H9 (cell line): Measurements from ENCODE around the gene IPO11. TPM values are rescaled to one million over a fixed set of nuclear protein-coding genes. Genes with fewer than 3 reads are reported as not detected.
A peak's percentile ranks its signal among the peaks of the same experiment; 100 is the strongest.

ENCODE experiments used
- DNase-seq: peaks from one replicate; pipeline ENCODE4 v3.0.0-alpha.2; 2017
- H2AFZ ChIP-seq: one replicate; pipeline ENCODE4 v1.6.1; 2013; ENCODE audit warnings: mild to moderate bottlenecking, low read length, control low read depth, moderate library complexity
- H2AK5ac ChIP-seq: 2 replicates; pipeline ENCODE4 v1.6.1; 2013; ENCODE audit warnings: low read length, control low read depth, mixed read lengths; ENCODE audit not compliant: insufficient read length
- H2BK120ac ChIP-seq: one replicate; pipeline ENCODE4 v1.6.1; 2013; ENCODE audit warnings: low read depth, mild to moderate bottlenecking, low read length, control low read depth, inconsistent platforms; ENCODE audit not compliant: poor library complexity, severe bottlenecking
- H2BK12ac ChIP-seq: 2 replicates; pipeline ENCODE4 v1.6.1; 2013; ENCODE audit warnings: low read length, control low read depth, mixed read lengths, low read depth; ENCODE audit not compliant: insufficient read length
- H2BK15ac ChIP-seq: 2 replicates; pipeline ENCODE4 v1.6.1; 2013; ENCODE audit warnings: low read depth, low read length, control low read depth
- H2BK20ac ChIP-seq: one replicate; pipeline ENCODE4 v1.6.1; 2013; ENCODE audit warnings: low read depth, mild to moderate bottlenecking, low read length, control low read depth, inconsistent platforms; ENCODE audit not compliant: poor library complexity, severe bottlenecking
- H2BK5ac ChIP-seq: 2 replicates; pipeline ENCODE4 v1.6.1; 2013; ENCODE audit warnings: low read length, control low read depth, mixed read lengths; ENCODE audit not compliant: insufficient read length
- H3K14ac ChIP-seq: 2 replicates; pipeline ENCODE4 v1.6.1; 2013; ENCODE audit warnings: low read length, control low read depth; ENCODE audit not compliant: insufficient read depth
- H3K18ac ChIP-seq: 2 replicates; pipeline ENCODE4 v1.6.1; 2013; ENCODE audit warnings: low read depth, mild to moderate bottlenecking, mixed read lengths, low read length, control low read depth; ENCODE audit not compliant: insufficient read length
- H3K23ac ChIP-seq: 2 replicates; pipeline ENCODE4 v1.6.1; 2013; ENCODE audit warnings: low read length, control low read depth, mixed read lengths, low read depth; ENCODE audit not compliant: insufficient read length
- H3K23me2 ChIP-seq: 2 replicates; pipeline ENCODE4 v1.6.1; 2013; ENCODE audit warnings: low read depth, mild to moderate bottlenecking, mixed read lengths, low read length, control low read depth; ENCODE audit not compliant: insufficient read length, poor library complexity, severe bottlenecking
- H3K27ac ChIP-seq: 2 replicates; pipeline ENCODE4 v1.5.1; 2013; ENCODE audit warnings: low read length, control low read depth, mixed read lengths, low read depth; ENCODE audit not compliant: insufficient read length
- H3K27me3 ChIP-seq: 2 replicates; pipeline ENCODE4 v1.6.1; 2013; ENCODE audit warnings: low read length, control low read depth, inconsistent platforms; ENCODE audit not compliant: insufficient read depth
- H3K4ac ChIP-seq: 2 replicates; pipeline ENCODE4 v1.6.1; 2013; ENCODE audit warnings: low read depth, mild to moderate bottlenecking, control low read depth, inconsistent platforms, low read length, moderate library complexity
- H3K4me1 ChIP-seq: 2 replicates; pipeline ENCODE4 v1.6.1; 2013; ENCODE audit warnings: low read length, control low read depth, inconsistent platforms; ENCODE audit not compliant: insufficient read depth
- H3K4me2 ChIP-seq: 2 replicates; pipeline ENCODE4 v1.6.1; 2013; ENCODE audit warnings: low read length, control low read depth, mixed read lengths; ENCODE audit not compliant: insufficient read length, insufficient read depth
- H3K56ac ChIP-seq: 2 replicates; pipeline ENCODE4 v1.6.1; 2013; ENCODE audit warnings: low read depth, mild to moderate bottlenecking, mixed read lengths, low read length, control low read depth; ENCODE audit not compliant: insufficient read length
- H3K79me1 ChIP-seq: 2 replicates; pipeline ENCODE4 v1.6.1; 2013; ENCODE audit warnings: low read depth, mild to moderate bottlenecking, moderate library complexity, low read length, control low read depth, inconsistent platforms; ENCODE audit not compliant: insufficient read depth, poor library complexity, severe bottlenecking
- H3K79me2 ChIP-seq: 2 replicates; pipeline ENCODE4 v1.6.1; 2013; ENCODE audit warnings: low read length, control low read depth, inconsistent platforms; ENCODE audit not compliant: insufficient read depth
- H3K9ac ChIP-seq: 2 replicates; pipeline ENCODE4 v1.6.1; 2013; ENCODE audit warnings: low read length, control low read depth, mixed read lengths; ENCODE audit not compliant: insufficient read length; ENCODE audit errors: extremely low read depth
- H3K9me3 ChIP-seq: one replicate; pipeline ENCODE4 v1.6.1; 2013; ENCODE audit warnings: low read depth, low read length, inconsistent platforms; ENCODE audit not compliant: control insufficient read depth
- H3T11ph ChIP-seq: one replicate; pipeline ENCODE4 v1.6.1; 2013; ENCODE audit warnings: mild to moderate bottlenecking, low read length, control low read depth, inconsistent platforms
- H4K20me1 ChIP-seq: one replicate; pipeline ENCODE4 v1.6.1; 2013; ENCODE audit not compliant: control insufficient read depth, insufficient read length, insufficient read depth
- H4K5ac ChIP-seq: 2 replicates; pipeline ENCODE4 v1.6.1; 2013; ENCODE audit warnings: low read depth, mild to moderate bottlenecking, mixed read lengths, low read length, control low read depth; ENCODE audit not compliant: insufficient read length
- H4K8ac ChIP-seq: replicated peaks from 2 replicates; pipeline ENCODE4 v1.6.1; 2013; ENCODE audit warnings: low read length, control low read depth, mixed read lengths, low read depth; ENCODE audit not compliant: insufficient read length
- H4K91ac ChIP-seq: 2 replicates; pipeline ENCODE4 v1.6.1; 2013; ENCODE audit warnings: low read depth, mild to moderate bottlenecking, moderate library complexity, mixed read lengths, low read length, control low read depth; ENCODE audit not compliant: insufficient read length
- H3K27ac Mint-ChIP-seq, 3 experiments: 2 replicates in 2 of 3; 3 replicates in 1 of 3; pipeline ENCODE4 v1.8.0; 2020 to 2021; ENCODE audit warnings: mixed read lengths in 3 of 3, mild to moderate bottlenecking in 1 of 3, moderate library complexity in 1 of 3
- H3K27me3 Mint-ChIP-seq: 2 replicates; pipeline ENCODE4 v1.8.0; 2021; ENCODE audit warnings: low read depth, mild to moderate bottlenecking, moderate library complexity, mixed read lengths
- H3K36me3 Mint-ChIP-seq, 3 experiments: 2 replicates in 2 of 3; 3 replicates in 1 of 3; pipeline ENCODE4 v1.8.0; 2020 to 2021; ENCODE audit warnings: low read depth in 3 of 3, mixed read lengths in 3 of 3; ENCODE audit not compliant: insufficient read depth in 1 of 3
- H3K4me1 Mint-ChIP-seq, 2 experiments: 2 replicates each; pipeline ENCODE4 v1.8.0; 2020; ENCODE audit warnings: mixed read lengths in 2 of 2
- H3K4me3 Mint-ChIP-seq, 2 experiments: 2 replicates in 1 of 2; 3 replicates in 1 of 2; pipeline ENCODE4 v1.8.0; 2020 to 2021; ENCODE audit warnings: mild to moderate bottlenecking in 2 of 2, mixed read lengths in 2 of 2, moderate library complexity in 1 of 2
- H3K9me3 Mint-ChIP-seq, 2 experiments: 2 replicates in 1 of 2; 3 replicates in 1 of 2; pipeline ENCODE4 v1.8.0; 2020; ENCODE audit warnings: mild to moderate bottlenecking in 2 of 2, mixed read lengths in 2 of 2, moderate library complexity in 1 of 2
- WGBS: extraction: QIAGEN DNeasy Blood & Tissue Kit; methylation state at CpG from one replicate; pipeline ENCODE4 v1.1.7; 2013; ENCODE audit warnings: missing lambda C conversion rate, low lambda C conversion rate, mixed read lengths; ENCODE audit not compliant: insufficient read length; ENCODE audit errors: extremely low coverage; 5-methylcytosine and 5-hydroxymethylcytosine counted together
- total RNA-seq: library from RNA; stranded (reverse); gene quantifications from 2 replicates; pipeline ENCODE4 v1.2.1, GENCODE V29; 2021
- TF ChIP-seq, protein P1 (sequence below): fragments of 200-600 bp; sonication (generic); conservative IDR thresholded peaks from 3 replicates; pipeline ENCODE4 v1.8.0; 2021; ENCODE audit warnings: antibody characterized with exemption, mild to moderate bottlenecking

The IPO11 gene
- total RNA-seq, 1 experiment from 2014 or later, result 63.0 TPM

DNA sequence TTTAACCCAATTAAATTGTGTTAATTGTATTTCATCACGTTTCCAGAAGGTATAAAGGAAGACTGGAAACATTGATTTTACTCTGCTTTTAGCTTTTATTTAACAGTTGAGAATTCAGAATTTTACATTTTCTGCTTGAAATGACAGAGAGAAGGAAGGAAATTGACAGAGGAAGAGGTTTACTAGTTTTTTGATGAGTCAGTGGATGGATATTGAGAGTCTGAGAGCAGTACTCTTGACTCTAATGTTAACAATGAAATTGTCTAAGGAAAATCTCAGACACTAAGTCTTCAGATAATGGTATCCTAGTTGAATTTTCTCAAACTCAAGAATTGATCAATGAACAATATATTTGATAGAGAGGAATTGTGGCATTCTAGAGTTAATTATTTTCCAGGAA, 60.6 kb downstream of the IPO11 start:
- Mint-ChIP-seq H3K27me3 (no peaks in the 10 kb centered on the region), H3K36me3 (peaks cover 0 to 13% (median 11%) of the 10 kb centered on the region in 3 experiments; a peak in 5 of 7 replicates), H3K4me3 (no peak overlapping the region), H3K27ac (peak overlapping the region in 1 of 3 experiments; percentile 9; a peak in 2 of 7 replicates), H3K4me1 (no peaks in the 10 kb centered on the region), H3K9me3 (no peaks in the 10 kb centered on the region)
- H2BK15ac ChIP-seq, result no peak overlapping the region
- WGBS, result no CpG with 5 or more reads among the region's 1 CpG
- no peak overlapping the region for H2AFZ ChIP-seq
- TF ChIP-seq, protein P1, sequence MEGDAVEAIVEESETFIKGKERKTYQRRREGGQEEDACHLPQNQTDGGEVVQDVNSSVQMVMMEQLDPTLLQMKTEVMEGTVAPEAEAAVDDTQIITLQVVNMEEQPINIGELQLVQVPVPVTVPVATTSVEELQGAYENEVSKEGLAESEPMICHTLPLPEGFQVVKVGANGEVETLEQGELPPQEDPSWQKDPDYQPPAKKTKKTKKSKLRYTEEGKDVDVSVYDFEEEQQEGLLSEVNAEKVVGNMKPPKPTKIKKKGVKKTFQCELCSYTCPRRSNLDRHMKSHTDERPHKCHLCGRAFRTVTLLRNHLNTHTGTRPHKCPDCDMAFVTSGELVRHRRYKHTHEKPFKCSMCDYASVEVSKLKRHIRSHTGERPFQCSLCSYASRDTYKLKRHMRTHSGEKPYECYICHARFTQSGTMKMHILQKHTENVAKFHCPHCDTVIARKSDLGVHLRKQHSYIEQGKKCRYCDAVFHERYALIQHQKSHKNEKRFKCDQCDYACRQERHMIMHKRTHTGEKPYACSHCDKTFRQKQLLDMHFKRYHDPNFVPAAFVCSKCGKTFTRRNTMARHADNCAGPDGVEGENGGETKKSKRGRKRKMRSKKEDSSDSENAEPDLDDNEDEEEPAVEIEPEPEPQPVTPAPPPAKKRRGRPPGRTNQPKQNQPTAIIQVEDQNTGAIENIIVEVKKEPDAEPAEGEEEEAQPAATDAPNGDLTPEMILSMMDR, result no peak
- H3K9me3 ChIP-seq, result no peaks in the 10 kb centered on the region
- no peak overlapping the region for H4K91ac ChIP-seq
- H2BK5ac ChIP-seq, result no peak overlapping the region
- H2BK12ac ChIP-seq, result no peak overlapping the region
- no peak overlapping the region for H3K18ac ChIP-seq
- no peaks in the 10 kb centered on the region for H3K79me2 ChIP-seq
- no peak overlapping the region for H3T11ph ChIP-seq
- no peak overlapping the region for H2BK120ac ChIP-seq
- no peaks in the 10 kb centered on the region for H3K4me1 ChIP-seq
- no peak overlapping the region for H3K27ac ChIP-seq
- H3K4ac ChIP-seq, result no peak overlapping the region
- H3K79me1 ChIP-seq, result no peaks in the 10 kb centered on the region
- DNase-seq, result no peak
- no peak overlapping the region for H4K5ac ChIP-seq
- no peaks in the 10 kb centered on the region for H3K23me2 ChIP-seq
- no peak overlapping the region for H3K56ac ChIP-seq
- H3K9ac ChIP-seq, result no peak overlapping the region
- H3K23ac ChIP-seq, result no peak overlapping the region
- no peak overlapping the region for H3K4me2 ChIP-seq
- no peaks in the 10 kb centered on the region for H4K20me1 ChIP-seq
- no peak overlapping the region for H4K8ac ChIP-seq
- no peak overlapping the region for H3K14ac ChIP-seq
- no peak overlapping the region for H2BK20ac ChIP-seq
- H2AK5ac ChIP-seq, result no peak overlapping the region
- no peaks in the 10 kb centered on the region for H3K27me3 ChIP-seq
